ENCODE results near the gene MST1.

- no peak for TF ChIP-seq GTF2A2 (tag; IDR thresholded peaks at IDR 0.05)
- no peak for TF ChIP-seq ZNF398 (CRISPR knock-in tag; IDR thresholded peaks at IDR 0.05)
- no peak for TF ChIP-seq MBD1 (CRISPR knock-in tag; IDR thresholded peaks at IDR 0.05)
- TF ChIP-seq CBX8 (IDR thresholded peaks at IDR 0.05; ENCODE audit: borderline replicate concordance, extremely low read depth, low read depth, low read length, poor library complexity, severe bottlenecking) = no peak
- no peak for TF ChIP-seq MYNN (IDR thresholded peaks at IDR 0.05)
- no peak for TF ChIP-seq MYNN (CRISPR knock-in tag; IDR thresholded peaks at IDR 0.05)
- TF ChIP-seq SIN3A (IDR thresholded peaks at IDR 0.05; ENCODE audit: borderline replicate concordance in 2 of 2, control insufficient read depth in 1 of 2, low read depth in 2 of 2, low read length in 2 of 2) = no peak
- no peak for TF ChIP-seq DIDO1 (tag; IDR thresholded peaks at IDR 0.05; ENCODE audit: low read depth)
- TF ChIP-seq FOXP1 (CRISPR knock-in tag; IDR thresholded peaks at IDR 0.05) = no peak
- no peak for TF ChIP-seq CTCF (IDR thresholded peaks at IDR 0.05 in 2 of 3, conservative IDR thresholded peaks at IDR 0.05 in 1 of 3; ENCODE audit: insufficient read depth in 2 of 3, low read depth in 1 of 3, low read length in 3 of 3)
- TF ChIP-seq MAX (CRISPR knock-in tag; IDR thresholded peaks at IDR 0.05) = no peak
These were observed 31.8 kb upstream of the MST1 start for GRCh38 chr3:49720855-49721595.
